K562 (cell line): Measurements from ENCODE around the gene DDX55. TPM values are rescaled to one million over a fixed set of nuclear protein-coding genes. Genes with fewer than 3 reads are reported as not detected.
A peak's percentile ranks its signal among the peaks of the same experiment; 100 is the strongest.

Experiments
- ASH1L ChIP-seq: fragments of 450-650 bp; IDR thresholded peaks from 2 replicates; pipeline ENCODE4 v1.6.1; 2018; ENCODE audit warnings: borderline replicate concordance, mild to moderate bottlenecking, low read depth; ENCODE audit not compliant: partially characterized antibody
- CBX3 ChIP-seq, 2 experiments: IDR thresholded peaks; 1 replicate in 1 of 2; 2 replicates in 1 of 2; pipeline ENCODE4 v1.6.1; 2012; ENCODE audit warnings: inconsistent platforms in 2 of 2, low read length in 2 of 2, borderline replicate concordance in 1 of 2, control low read depth in 1 of 2
- ETV5 ChIP-seq: sonication (generic); formaldehyde crosslinking; IDR thresholded peaks from 2 replicates; pipeline ENCODE4 v1.4.0; 2020; ENCODE audit warnings: low read depth, mild to moderate bottlenecking, missing genetic modification reagents
- FOXA3 ChIP-seq, 2 experiments: fragments of 450-650 bp in 1 of 2; sonication (generic) in 1 of 2; formaldehyde crosslinking; IDR thresholded peaks in 1 of 2; conservative IDR thresholded peaks in 1 of 2; 2 replicates each; pipeline versions ENCODE4 v1.4.0 to v1.8.0; 2020 to 2022; ENCODE audit warnings: mild to moderate bottlenecking in 2 of 2, missing genetic modification reagents in 1 of 2
- HBP1 ChIP-seq: fragments of 450-650 bp; formaldehyde crosslinking; IDR thresholded peaks from 2 replicates; pipeline ENCODE4 v1.4.0; 2022; ENCODE audit warnings: missing genetic modification characterization
- RERE ChIP-seq: sonication (generic); formaldehyde crosslinking; IDR thresholded peaks from 2 replicates; pipeline ENCODE4 v1.8.0; 2023; ENCODE audit warnings: missing genetic modification reagents, mild to moderate bottlenecking, borderline replicate concordance
- SNAPC5 ChIP-seq: fragments of 250-450 bp; sonication (Bioruptor Pico); IDR thresholded peaks from 2 replicates; pipeline ENCODE4 v1.8.0; 2021; ENCODE audit warnings: moderate library complexity, mild to moderate bottlenecking, inconsistent platforms
- ZMIZ1 ChIP-seq, 2 experiments: fragments of 150-350 bp in 1 of 2; IDR thresholded peaks; 2 replicates each; pipeline ENCODE4 v1.6.1; 2012 to 2016; ENCODE audit warnings: low read depth in 2 of 2, low read length in 2 of 2, mild to moderate bottlenecking in 1 of 2, moderate library complexity in 1 of 2
- ZNF41 ChIP-seq: fragments of 250-450 bp; sonication (Bioruptor Pico); conservative IDR thresholded peaks from 2 replicates; pipeline ENCODE4 v1.4.0; 2020; ENCODE audit warnings: mild to moderate bottlenecking
- polyA plus RNA-seq, 8 experiments: library from polyadenylated mRNA; depleted of rRNA in 4 of 8; stranded (reverse) in 5 of 8; unstranded in 3 of 8; fragments of >200 nt; fragmentation: Nextera tagmentation in 2 of 8; fragmentation: Illumina TruSeq in 1 of 8; extraction: Ambion mirVana in 2 of 8; extraction: Trizol in 1 of 8; gene quantifications; 2 replicates each; pipeline versions ENCODE4 v1.2.1 to v1.2.3, GENCODE V29; 2011 to 2014; ENCODE audit warnings: inconsistent platforms in 1 of 8, missing spikeins in 1 of 8
- total RNA-seq, 7 experiments: library from RNA; depleted of rRNA in 6 of 7; stranded (reverse); fragments of >200 nt in 6 of 7; fragmentation: Illumina TruSeq in 2 of 7; extraction: Trizol in 2 of 7; gene quantifications; 2 replicates each; pipeline versions ENCODE4 v1.2.1 to v1.2.3, GENCODE V29; 2011 to 2021; ENCODE audit warnings: low replicate concordance in 1 of 7

DDX55 gene
- total and polyA plus RNA-seq, 9 of the 15 experiments (the other 6 are each of a cell fraction or from before 2014, with no cell fraction given): 10.6 to 71.0 (median 60.9) TPM

GRCh38 chr12:123601602-123602489, at the start of gene DDX55 (continued):
- TF ChIP-seq RERE (CRISPR knock-in tag) (0 out of 2 replicates have a peak, but pooled peaks have one; percentile 3), ZMIZ1 (IDR thresholded peaks at IDR 0.05; ENCODE audit: low read depth in 2 of 2, low read length in 2 of 2) (0 out of 4 replicates have a peak, but pooled peaks of 1 of the 2 experiments have one; percentile 45), ZNF41 (CRISPR knock-in tag) (0 out of 2 replicates have a peak, but pooled peaks have one; percentile 59), ASH1L (no peak), ETV5 (no peak), FOXA3 (CRISPR knock-in tag; conservative IDR thresholded peaks at IDR 0.05 in 1 of 2, IDR thresholded peaks at IDR 0.05 in 1 of 2) (no peak), HBP1 (CRISPR knock-in tag) (peak; percentile 94), SNAPC5 (CRISPR knock-in tag) (no peak), CBX3 (IDR thresholded peaks at IDR 0.05; ENCODE audit: borderline replicate concordance in 1 of 2, low read length in 2 of 2) (peak in 1 of 2 experiments; percentile 71; a peak in 1 of 3 replicates)
